22Rv1 (cell line): ENCODE measurements around the gene PAK5.

ENCODE experiments used
- H3K27ac ChIP-seq: fragments of 450-650 bp; 2 replicates; pipeline ENCODE4 v1.5.1; 2017
- CTCF ChIP-seq: fragments of 450-650 bp; IDR thresholded peaks from 2 replicates; pipeline ENCODE4 v1.5.1; 2017; ENCODE audit warnings: mild to moderate bottlenecking
- ZFX ChIP-seq: fragments of 450-650 bp; IDR thresholded peaks from 2 replicates; pipeline ENCODE4 v1.6.1; 2017; ENCODE audit warnings: antibody characterized with exemption, borderline replicate concordance

The PAK5 gene

GRCh38 chr20:9506280-9506821, 332.5 kb downstream of the PAK5 start:
- no peak for TF ChIP-seq ZFX
- no peak for TF ChIP-seq CTCF
- H3K27ac ChIP-seq: no peak overlapping the region

GRCh38 chr20:9503526-9504245, 335.2 kb downstream of the PAK5 start:
- TF ChIP-seq CTCF (peak; percentile 29), ZFX (no peak)
- no peak overlapping the region for H3K27ac ChIP-seq

GRCh38 chr20:9501473-9501872, 337.4 kb downstream of the PAK5 start:
- no peak overlapping the region for H3K27ac ChIP-seq
- TF ChIP-seq CTCF: no peak

- TF ChIP-seq CTCF: no peak
- no peak overlapping the region for H3K27ac ChIP-seq
Observed at GRCh38 chr20:9500121-9500520, 338.8 kb downstream of the PAK5 start.

- H3K27ac ChIP-seq: no peak overlapping the region
- TF ChIP-seq ZFX: no peak
- no peak for TF ChIP-seq CTCF
Observed at GRCh38 chr20:9499126-9499899, 339.6 kb downstream of the PAK5 start.

- H3K27ac ChIP-seq: no peak overlapping the region
Observed at GRCh38 chr20:9498322-9498721, 340.6 kb downstream of the PAK5 start.

More at GRCh38 chr20:9498322-9498721, 340.6 kb downstream of the PAK5 start:
- no peak for TF ChIP-seq CTCF
- TF ChIP-seq ZFX: no peak
